IPS-15b (cell line): ENCODE results near the gene HERPUD1.
"Not testable (repeated sequence)": the region's sequence is repeated elsewhere in the genome, so short reads cannot be mapped to it uniquely, and the experiment has no call there.

Experiments
- H3K27me3 ChIP-seq: one replicate; pipeline ENCODE4 v1.6.1; 2013; ENCODE audit warnings: low read length; ENCODE audit not compliant: control insufficient read depth, insufficient read depth
- H3K36me3 ChIP-seq: one replicate; pipeline ENCODE4 v1.6.1; 2013; ENCODE audit warnings: low read length; ENCODE audit not compliant: control insufficient read depth, insufficient read depth
- H3K4me1 ChIP-seq: one replicate; pipeline ENCODE4 v1.6.1; 2013; ENCODE audit warnings: mild to moderate bottlenecking, low read length; ENCODE audit not compliant: control insufficient read depth, insufficient read depth
- H3K4me3 ChIP-seq: one replicate; pipeline ENCODE4 v1.5.1; 2013; ENCODE audit warnings: low read depth, low read length
- H3K9ac ChIP-seq: one replicate; pipeline ENCODE4 v1.6.1; 2013; ENCODE audit warnings: low read depth, mild to moderate bottlenecking, low read length
- H3K9me3 ChIP-seq: one replicate; pipeline ENCODE4 v1.6.1; 2013; ENCODE audit warnings: mild to moderate bottlenecking, low read length; ENCODE audit not compliant: control insufficient read depth, insufficient read depth

HERPUD1 gene

DNA sequence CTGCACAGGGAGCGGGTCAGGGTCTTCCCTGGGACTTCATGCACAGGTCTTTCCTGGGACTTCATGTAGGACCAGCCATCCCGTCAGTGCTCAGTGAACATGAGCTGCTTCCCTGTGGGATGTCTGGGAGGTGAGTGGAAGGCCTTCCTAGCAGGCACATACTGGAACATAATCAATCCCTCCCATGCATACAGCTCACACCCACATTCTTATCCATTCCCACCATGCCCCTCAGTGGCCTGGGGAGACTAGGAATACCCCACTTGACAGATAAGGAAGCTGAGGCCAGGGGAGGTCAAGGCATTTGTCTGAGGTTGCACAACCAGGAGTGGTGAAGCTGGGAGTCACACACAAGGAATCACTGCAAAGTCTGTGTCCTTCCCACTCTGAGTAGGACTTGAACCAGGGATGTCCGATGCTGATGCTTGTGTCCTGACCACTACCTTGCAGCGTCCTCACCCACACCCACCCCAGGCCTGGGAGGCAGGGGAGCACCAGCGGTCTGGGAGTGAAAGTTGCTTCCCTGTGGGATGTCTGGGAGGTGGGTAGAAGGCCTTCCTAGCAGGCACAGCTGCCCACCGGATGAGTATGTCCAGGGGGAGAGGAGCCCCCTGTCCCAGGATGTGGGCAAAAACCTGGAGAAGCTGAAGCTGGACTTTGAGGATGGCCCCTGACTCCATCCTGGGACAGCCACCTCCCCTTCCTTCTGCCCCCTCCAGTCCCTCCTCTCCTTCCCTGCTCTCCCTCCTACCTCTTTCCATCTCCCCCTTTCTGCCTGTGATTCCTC, 56.4 kb downstream of the HERPUD1 start:
- Histone ChIP-seq H3K4me3 (peak overlapping the region; percentile 76), H3K9ac (no peak overlapping the region)

DNA sequence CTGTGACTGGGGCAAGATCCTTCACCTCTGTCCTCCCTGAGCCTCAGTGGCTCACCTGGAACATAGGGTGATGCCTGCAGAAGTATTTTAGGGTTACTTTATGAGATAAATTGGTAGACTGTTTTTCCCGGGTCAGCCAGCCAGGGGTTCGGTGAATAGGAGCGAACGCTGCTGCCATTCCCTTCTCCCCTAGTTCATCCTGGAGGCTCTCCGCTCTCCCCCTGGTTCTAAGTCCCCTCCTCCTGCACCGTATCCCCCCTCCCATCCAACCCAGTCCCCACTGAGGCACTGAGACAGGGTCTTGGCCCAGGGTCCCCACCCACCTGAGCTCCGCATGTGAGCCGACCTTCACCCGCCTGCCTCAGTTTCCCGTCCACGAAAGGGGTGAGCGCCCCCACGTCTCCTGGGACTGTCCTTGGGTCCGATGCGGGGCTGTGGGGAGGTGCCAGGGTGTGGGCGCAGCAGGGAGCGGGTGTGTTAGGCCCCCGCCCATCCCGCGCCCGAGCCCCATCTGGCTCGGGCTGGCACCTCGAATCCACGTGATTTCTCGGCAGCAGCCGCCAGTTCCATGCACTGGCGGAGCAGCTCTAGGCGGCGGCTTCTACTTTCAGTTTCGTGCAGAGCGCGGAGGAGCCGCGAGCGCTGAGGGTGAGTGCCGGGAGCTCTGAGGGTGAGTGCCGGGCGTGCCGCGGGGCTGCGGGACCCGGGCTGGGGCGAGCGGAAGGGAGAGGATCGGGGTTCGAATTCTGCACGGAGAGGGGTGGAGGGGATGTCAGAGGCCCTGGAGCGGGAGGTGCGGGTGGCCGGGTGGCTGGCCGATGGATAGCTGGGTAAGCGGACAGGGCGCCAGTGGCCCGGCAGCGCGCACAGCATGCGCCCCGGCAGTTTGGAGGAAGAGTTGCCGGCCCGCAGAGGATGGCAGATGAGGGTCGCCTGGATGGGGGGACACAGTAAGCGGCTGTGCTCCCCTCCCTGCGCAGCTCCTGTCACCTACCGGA, 57.3 kb downstream of the HERPUD1 start, which contains the start of gene NLRC5:
TSS of gene NLRC5 (plus strand) at position 610 of the 998 bp plus-strand sequence. CDS start 31,156 bp downstream, outside the sequence.
- H3K4me3 ChIP-seq, result peak within 1 kb of the TSS; percentile 76
- peak within 1 kb of the TSS; percentile 54 for H3K9ac ChIP-seq
- H3K9me3 ChIP-seq, result no peaks in the 10 kb centered on the region

More for the DNA sequence above, 56.4 kb downstream of the HERPUD1 start:
- Histone ChIP-seq H3K4me1 (peaks cover 3% of the 10 kb centered on the region), H3K9me3 (no peaks in the 10 kb centered on the region), H3K36me3 (no peaks in the 10 kb centered on the region), H3K27me3 (peaks cover 39% of the 10 kb centered on the region)

DNA sequence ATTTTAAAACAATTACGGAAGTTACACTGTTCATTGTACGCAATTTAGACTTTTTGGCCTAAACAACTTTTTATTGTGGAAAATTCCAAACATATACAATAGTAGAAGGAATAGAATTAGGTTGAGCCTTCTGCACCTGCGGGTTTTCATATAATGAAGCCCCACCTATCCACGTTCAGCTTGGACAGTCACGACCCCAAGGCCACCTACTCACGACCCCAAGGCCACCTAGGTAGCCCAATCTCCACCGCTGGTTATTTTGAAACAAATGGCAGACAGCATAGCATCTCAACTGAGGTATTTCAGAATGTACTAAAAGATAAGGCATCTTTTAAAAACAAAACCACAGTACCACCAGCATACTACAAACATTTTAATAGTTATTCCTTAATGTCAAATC, 58.0 kb downstream of the HERPUD1 start:
- H3K4me1 ChIP-seq, result peaks cover 3% of the 10 kb centered on the region
- peaks cover 39% of the 10 kb centered on the region for H3K27me3 ChIP-seq
- H3K9me3 ChIP-seq, result no peaks in the 10 kb centered on the region
- H3K36me3 ChIP-seq, result no peaks in the 10 kb centered on the region
- peak overlapping the region; percentile 76 for H3K4me3 ChIP-seq
- H3K9ac ChIP-seq, result no peak overlapping the region

More for the DNA sequence above, 57.3 kb downstream of the HERPUD1 start, which contains the start of gene NLRC5:
- H3K4me1 ChIP-seq, result peaks cover 3% of the 10 kb centered on the region
- H3K36me3 ChIP-seq, result no peaks in the 10 kb centered on the region
- peaks cover 39% of the 10 kb centered on the region for H3K27me3 ChIP-seq

DNA sequence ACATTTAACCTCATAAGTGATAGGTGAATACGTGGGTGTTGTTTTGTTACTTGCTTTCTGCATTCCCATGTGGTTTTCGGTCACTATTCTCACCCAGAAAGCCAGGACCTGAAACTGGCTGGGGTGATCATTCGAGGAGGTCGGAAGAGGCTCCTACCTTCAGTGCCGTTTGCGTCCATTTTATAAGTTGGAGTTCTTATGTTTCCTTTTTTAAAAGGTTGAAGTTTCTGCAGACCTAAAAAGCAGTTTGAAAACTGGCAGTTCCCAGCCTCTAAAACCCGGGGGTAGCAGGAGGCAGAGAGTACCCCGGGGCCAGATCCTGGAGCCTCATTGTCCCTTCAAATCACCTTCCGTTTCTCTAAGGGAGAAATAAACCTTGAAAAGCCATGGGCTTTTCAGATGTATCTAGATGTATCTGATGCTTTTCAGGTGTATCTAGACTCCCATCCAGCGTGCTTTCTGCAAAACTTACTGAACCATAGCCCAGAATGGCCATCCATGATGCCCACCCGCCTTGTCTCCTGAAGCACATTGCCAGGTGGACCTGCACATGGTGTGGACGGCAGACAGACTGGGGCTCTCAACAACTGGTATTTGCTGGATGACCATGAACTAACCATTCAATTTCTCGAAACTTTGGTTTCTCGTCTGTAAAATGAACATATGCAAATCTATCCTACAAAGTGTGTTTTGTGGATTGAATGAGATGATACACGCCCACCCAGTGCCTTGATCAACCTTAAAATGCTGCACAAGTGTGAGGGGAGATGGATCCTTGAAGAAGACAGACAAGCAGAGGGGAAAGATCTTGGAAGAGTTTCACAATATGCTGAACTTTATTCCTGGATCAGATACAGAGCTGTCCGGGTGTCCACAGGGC, 58.7 kb downstream of the HERPUD1 start:
- Histone ChIP-seq H3K27me3 (peaks cover 39% of the 10 kb centered on the region), H3K9ac (no peak overlapping the region), H3K4me3 (no peak overlapping the region), H3K9me3 (no peaks in the 10 kb centered on the region), H3K4me1 (peaks cover 3% of the 10 kb centered on the region), H3K36me3 (no peaks in the 10 kb centered on the region)

DNA sequence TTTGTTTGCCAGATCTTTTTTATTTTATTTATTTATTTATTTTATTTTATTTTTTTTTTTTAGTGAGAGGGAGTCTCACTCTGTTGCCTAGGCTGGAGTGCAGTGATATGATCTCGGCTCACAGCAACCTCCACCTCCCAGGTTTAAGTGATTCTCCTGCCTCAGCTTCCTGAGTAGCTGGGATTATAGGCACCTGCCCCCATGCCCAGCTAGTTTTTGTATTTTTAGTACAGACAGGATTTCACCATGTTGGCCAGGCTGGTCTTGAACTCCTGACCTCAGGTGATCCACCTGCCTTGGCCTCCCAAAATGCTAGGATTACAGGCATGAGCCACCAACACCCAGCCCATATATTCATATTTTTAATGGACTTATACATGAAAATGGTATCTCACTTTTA, 60.5 kb downstream of the HERPUD1 start:
- H3K4me1 ChIP-seq, H3K4me3 ChIP-seq, H3K36me3 ChIP-seq, H3K9me3 ChIP-seq, H3K9ac ChIP-seq: not testable (repeated sequence)
- H3K27me3 ChIP-seq, result peaks cover 38% of the 10 kb centered on the region

DNA sequence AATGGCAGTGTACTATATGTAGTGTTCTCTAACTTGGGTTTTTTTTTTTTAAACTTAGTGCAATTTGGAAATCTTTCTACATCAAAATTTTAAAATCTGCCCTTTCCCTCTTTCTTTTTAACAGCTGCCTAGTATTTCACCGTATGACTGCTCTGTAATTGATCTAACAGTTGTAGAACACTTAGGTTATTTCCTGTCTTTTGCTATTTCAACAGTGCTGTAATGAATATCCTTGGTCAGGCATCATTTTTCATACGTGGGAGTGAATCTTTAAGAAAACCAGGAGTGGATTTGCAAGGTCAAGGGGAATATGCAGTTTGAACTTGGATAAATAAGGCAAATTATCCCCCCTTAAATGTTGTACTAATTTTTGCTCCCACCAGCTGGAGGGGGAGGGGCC, 61.3 kb downstream of the HERPUD1 start:
- H3K4me1 ChIP-seq, result peaks cover 3% of the 10 kb centered on the region
- H3K27me3 ChIP-seq, result peaks cover 30% of the 10 kb centered on the region
- H3K9ac ChIP-seq, result no peak overlapping the region
- H3K36me3 ChIP-seq, result no peaks in the 10 kb centered on the region
- H3K9me3 ChIP-seq, result no peaks in the 10 kb centered on the region
- no peak overlapping the region for H3K4me3 ChIP-seq

DNA sequence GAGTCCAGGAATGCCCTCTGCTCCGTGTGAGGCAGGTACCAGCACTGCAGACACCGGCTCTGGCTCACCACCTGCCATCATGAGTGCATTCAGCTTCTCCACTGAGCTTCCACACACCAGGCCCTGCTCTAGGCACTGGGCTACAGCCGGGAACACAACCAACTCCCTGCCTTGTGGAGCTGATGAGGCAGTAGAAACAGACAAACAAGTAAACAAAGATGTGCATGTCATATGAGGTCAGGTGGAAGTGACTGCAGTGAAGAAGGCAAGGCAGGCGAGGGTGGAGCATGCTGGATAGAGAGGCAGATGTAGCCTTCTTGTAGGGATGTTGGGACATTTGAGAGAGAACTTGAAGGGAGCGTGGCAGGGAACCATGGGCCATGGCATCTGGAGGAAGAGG, 62.4 kb downstream of the HERPUD1 start:
- Histone ChIP-seq H3K9me3 (no peaks in the 10 kb centered on the region), H3K9ac (no peak overlapping the region), H3K4me1 (no peaks in the 10 kb centered on the region), H3K4me3 (no peak overlapping the region), H3K36me3 (no peaks in the 10 kb centered on the region), H3K27me3 (peaks cover 20% of the 10 kb centered on the region)
